Stimulated activated memory B cell treated with anti-CD40 and anti-IgM and Interleukin-4, amounts not matched to agents 10 μg/mL and 1 μg/mL and 100 μg/mL, for 72 hours (primary cell): Measurements from ENCODE around the gene GPRIN3.

Source experiments
- ATAC-seq: fragments of 150-1000 bp; cut with Tn5 transposase; 2 replicates; pipeline ENCODE4 v1.10.0; 2021
- H3K27ac Mint-ChIP-seq: one replicate; pipeline ENCODE4 v1.8.0; 2022; ENCODE audit warnings: mild to moderate bottlenecking, mixed read lengths
- H3K27me3 Mint-ChIP-seq: one replicate; pipeline ENCODE4 v1.8.0; 2022; ENCODE audit warnings: mixed read lengths
- H3K36me3 Mint-ChIP-seq: one replicate; pipeline ENCODE4 v1.8.0; 2022; ENCODE audit warnings: mixed read lengths
- H3K4me1 Mint-ChIP-seq: one replicate; pipeline ENCODE4 v1.8.0; 2022; ENCODE audit warnings: mixed read lengths
- H3K4me3 Mint-ChIP-seq: one replicate; pipeline ENCODE4 v1.8.0; 2022; ENCODE audit warnings: mild to moderate bottlenecking, moderate library complexity, mixed read lengths
- H3K9me3 Mint-ChIP-seq: one replicate; pipeline ENCODE4 v1.8.0; 2022; ENCODE audit warnings: mixed read lengths

The GPRIN3 gene

DNA sequence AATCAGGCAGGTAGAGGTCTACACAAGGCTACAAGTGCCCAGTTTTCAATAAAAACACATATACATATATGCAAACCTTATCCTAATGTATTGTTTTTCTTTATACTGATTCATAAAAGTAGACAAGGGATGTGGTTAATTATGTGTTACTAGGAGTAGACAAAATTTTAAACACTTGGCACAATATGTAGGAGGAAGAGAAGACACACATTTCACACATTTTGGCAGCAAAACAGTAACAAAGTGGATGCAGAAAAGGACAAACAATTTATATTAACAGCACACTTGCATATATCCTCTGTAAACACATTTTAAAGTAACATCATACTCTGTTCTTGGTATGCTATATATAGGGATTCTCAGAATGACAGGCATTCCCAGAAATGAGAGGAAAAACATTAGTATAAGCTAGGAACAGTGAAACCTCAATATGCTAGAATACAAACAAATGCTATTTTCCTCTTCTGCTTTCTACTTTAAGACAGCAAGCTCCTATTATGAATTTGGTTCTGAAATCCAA, 63.8 kb downstream of the GPRIN3 start:
- Mint-ChIP-seq H3K4me1 (no peaks in the 10 kb centered on the region), H3K27me3 (no peaks in the 10 kb centered on the region), H3K36me3 (no peaks in the 10 kb centered on the region), H3K4me3 (no peak overlapping the region), H3K9me3 (no peaks in the 10 kb centered on the region), H3K27ac (no peak overlapping the region)
- ATAC-seq = no peak

GRCh38 chr4:89242864-89243732, 64.5 kb downstream of the GPRIN3 start:
- H3K27me3 Mint-ChIP-seq = no peaks in the 10 kb centered on the region
- no peak for ATAC-seq
- no peaks in the 10 kb centered on the region for H3K4me1 Mint-ChIP-seq
- no peaks in the 10 kb centered on the region for H3K9me3 Mint-ChIP-seq
- H3K27ac Mint-ChIP-seq = no peak overlapping the region
- H3K4me3 Mint-ChIP-seq = no peak overlapping the region
- H3K36me3 Mint-ChIP-seq = no peaks in the 10 kb centered on the region

DNA sequence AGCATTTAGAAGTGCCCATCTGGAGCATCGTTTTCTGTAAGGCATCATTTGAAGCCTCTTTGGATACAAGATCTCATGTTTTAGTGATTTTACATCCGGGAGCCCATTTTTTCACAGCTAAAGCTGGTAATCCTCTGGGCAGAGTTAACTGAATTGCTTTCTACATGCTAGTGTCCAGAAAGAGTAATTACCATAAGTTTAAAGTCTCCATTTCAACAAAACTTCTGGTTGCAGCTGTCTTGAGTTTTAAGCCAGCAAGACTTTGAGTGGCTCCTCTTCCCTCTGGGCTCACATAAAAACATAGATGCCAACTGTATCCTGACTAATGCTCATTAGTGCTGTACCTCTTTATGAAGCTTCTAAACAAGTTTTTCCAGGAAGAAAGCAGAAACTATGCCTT, 65.4 kb downstream of the GPRIN3 start:
- no peak for ATAC-seq
- no peak overlapping the region for H3K27ac Mint-ChIP-seq
- H3K36me3 Mint-ChIP-seq = no peaks in the 10 kb centered on the region
- no peaks in the 10 kb centered on the region for H3K4me1 Mint-ChIP-seq
- no peak overlapping the region for H3K4me3 Mint-ChIP-seq
- no peaks in the 10 kb centered on the region for H3K9me3 Mint-ChIP-seq
- H3K27me3 Mint-ChIP-seq = no peaks in the 10 kb centered on the region

GRCh38 chr4:89230271-89230670, 77.3 kb downstream of the GPRIN3 start:
- Mint-ChIP-seq H3K27ac (no peak overlapping the region), H3K9me3 (peaks cover 6% of the 10 kb centered on the region), H3K27me3 (no peaks in the 10 kb centered on the region), H3K4me3 (no peak overlapping the region), H3K36me3 (peaks cover 5% of the 10 kb centered on the region), H3K4me1 (peaks cover 6% of the 10 kb centered on the region)
- ATAC-seq = no peak

- no peaks in the 10 kb centered on the region for H3K9me3 Mint-ChIP-seq
- H3K36me3 Mint-ChIP-seq = no peaks in the 10 kb centered on the region
- no peak overlapping the region for H3K27ac Mint-ChIP-seq
- H3K4me3 Mint-ChIP-seq = peak overlapping the region; percentile 17
- no peaks in the 10 kb centered on the region for H3K27me3 Mint-ChIP-seq
- H3K4me1 Mint-ChIP-seq = peaks cover 6% of the 10 kb centered on the region
- peak; percentile 86 for ATAC-seq
These were observed 80.7 kb downstream of the GPRIN3 start for GRCh38 chr4:89226665-89227574.

DNA sequence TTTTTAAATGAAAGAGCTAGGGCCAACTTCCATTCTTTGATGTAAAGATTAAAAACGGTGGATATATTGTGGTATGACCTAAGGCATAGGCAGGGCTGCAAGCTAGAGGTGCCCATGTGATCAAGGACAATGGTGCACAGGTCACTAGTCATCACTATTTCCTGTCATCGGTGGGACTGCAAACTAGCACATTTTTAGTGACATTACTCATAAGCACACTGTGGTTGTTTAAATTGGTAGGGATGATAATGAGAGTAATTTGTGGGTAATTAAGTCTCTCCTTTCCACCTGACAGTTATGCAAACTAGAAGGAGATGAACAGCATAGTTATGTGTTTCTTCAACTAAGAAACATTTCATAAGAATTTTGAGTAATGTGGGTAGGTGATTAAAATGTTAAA, 85.4 kb downstream of the GPRIN3 start:
- Mint-ChIP-seq H3K4me3 (no peak overlapping the region), H3K27ac (no peak overlapping the region), H3K27me3 (no peaks in the 10 kb centered on the region), H3K9me3 (no peaks in the 10 kb centered on the region), H3K36me3 (no peaks in the 10 kb centered on the region), H3K4me1 (peaks cover 4% of the 10 kb centered on the region)
- no peak for ATAC-seq

DNA sequence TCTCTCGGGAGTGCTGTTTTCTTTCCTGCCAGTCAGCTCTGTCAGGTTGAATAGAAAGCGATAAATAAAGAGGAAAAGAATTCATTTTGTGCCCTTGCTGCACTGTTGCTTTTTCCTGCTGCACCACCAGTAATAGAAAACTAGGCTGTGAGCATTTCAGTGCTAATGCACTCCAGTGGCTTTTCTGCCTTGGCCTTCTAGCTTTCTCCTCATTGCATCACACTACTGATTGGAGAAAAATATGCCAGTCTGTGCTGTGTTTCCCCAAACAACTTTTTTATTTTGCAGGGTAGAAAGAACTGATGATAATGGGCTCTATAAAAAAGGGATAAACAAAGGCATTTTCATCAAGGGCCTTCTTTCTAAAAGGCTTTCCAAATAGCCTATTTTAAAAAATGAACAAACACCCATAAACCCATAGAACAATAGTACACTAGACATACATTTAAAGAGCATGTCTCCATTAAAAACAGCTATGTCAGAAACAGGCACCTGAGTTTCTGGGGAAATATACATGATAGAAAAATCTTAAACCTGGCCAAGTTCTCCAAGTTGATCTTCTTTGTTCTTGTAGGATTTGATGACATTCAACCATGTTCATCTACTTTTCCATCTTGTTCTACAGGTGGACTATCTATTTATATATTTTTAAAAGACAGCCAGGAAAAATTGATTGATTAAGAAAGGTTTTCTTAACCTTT, 86.3 kb downstream of the GPRIN3 start:
- Mint-ChIP-seq H3K4me3 (no peak overlapping the region), H3K4me1 (no peaks in the 10 kb centered on the region), H3K9me3 (no peaks in the 10 kb centered on the region), H3K27me3 (no peaks in the 10 kb centered on the region), H3K36me3 (no peaks in the 10 kb centered on the region), H3K27ac (no peak overlapping the region)
- no peak for ATAC-seq

DNA sequence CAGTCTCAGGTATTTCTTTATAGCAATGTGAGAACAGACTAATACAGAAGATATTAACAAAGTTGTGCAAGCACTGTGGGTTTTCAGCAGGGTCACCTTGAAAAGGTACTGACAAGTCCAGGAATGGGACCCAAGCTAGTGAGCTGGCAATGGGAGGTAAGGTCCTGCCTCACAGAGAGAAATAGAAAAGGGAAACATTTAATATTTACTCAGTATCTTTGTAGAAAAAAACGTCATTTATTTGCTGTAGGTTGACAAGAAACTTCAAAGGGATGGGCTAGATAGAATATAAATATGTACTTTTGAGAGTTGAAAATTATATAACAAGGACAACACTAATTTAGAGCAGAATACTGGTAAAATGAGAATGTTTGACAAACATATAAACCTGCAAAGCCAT, 89.0 kb downstream of the GPRIN3 start:
- Mint-ChIP-seq H3K9me3 (no peaks in the 10 kb centered on the region), H3K27me3 (no peaks in the 10 kb centered on the region), H3K4me1 (peaks cover 12% of the 10 kb centered on the region), H3K27ac (no peak overlapping the region), H3K36me3 (no peaks in the 10 kb centered on the region), H3K4me3 (no peak overlapping the region)
- no peak for ATAC-seq

DNA sequence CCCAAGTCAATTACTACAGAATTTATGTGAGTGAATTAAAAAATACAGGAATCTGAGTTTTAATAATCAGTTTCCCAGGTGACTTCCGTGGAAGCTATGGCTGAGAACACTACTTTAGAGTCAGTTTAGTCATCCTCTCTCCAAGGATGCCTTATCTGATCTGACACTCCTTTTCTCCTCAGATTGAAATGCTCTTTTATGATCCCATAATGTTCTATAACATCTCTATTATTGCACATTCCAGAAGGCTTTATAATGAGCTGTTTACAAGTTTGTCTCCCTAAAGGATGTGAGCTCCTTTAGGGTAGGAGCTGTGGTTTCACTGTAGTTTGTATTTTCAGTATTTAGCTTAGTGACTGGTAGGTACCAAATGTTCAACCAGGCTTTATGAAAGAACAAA, 90.0 kb downstream of the GPRIN3 start:
- Mint-ChIP-seq H3K36me3 (no peaks in the 10 kb centered on the region), H3K27me3 (no peaks in the 10 kb centered on the region), H3K4me1 (peaks cover 12% of the 10 kb centered on the region), H3K27ac (no peak overlapping the region), H3K4me3 (no peak overlapping the region), H3K9me3 (no peaks in the 10 kb centered on the region)
- ATAC-seq = no peak

DNA sequence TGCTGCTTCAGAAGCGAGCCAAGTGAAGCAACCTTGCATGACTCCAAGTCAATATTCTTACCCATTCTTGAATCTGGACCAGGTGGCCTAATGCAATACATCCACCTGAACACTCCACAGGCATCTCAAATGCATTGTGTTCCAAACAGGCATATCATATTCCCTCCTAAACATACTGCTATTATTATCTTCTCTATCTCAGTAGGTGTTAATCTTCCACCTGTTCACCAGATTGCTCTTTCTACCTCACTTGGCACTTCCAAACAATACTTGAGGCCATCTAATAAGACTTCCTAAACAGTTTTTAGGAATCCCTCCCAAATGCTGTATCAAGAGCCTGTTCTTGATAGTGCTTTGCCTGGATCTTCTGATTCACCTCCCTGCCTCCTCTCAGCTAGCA, 90.7 kb downstream of the GPRIN3 start:
- H3K9me3 Mint-ChIP-seq = no peaks in the 10 kb centered on the region
- no peaks in the 10 kb centered on the region for H3K27me3 Mint-ChIP-seq
- peaks cover 12% of the 10 kb centered on the region for H3K4me1 Mint-ChIP-seq
- no peak overlapping the region for H3K27ac Mint-ChIP-seq
- no peak for ATAC-seq
- H3K4me3 Mint-ChIP-seq = no peak overlapping the region
- H3K36me3 Mint-ChIP-seq = no peaks in the 10 kb centered on the region

DNA sequence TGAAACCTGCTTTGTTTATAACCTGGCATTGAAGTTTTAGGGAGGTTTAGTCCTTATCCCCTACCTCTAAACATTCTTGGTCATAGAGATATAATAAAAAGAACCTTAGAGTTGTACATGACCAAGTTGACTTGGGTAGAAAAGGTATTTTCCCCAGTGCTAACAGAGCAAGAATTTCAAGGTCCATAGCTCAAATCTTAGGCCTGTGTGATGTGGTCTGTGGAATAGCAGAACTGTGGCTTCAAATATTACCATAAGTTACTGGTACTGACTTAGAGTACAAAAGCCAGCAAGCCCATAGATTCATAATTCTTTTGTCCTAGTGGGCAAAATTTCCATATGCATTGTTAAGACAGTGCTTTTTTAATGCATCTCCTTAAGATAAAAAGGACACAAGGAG, 91.2 kb downstream of the GPRIN3 start:
- ATAC-seq = no peak
- Mint-ChIP-seq H3K27me3 (no peaks in the 10 kb centered on the region), H3K4me1 (peaks cover 12% of the 10 kb centered on the region), H3K9me3 (no peaks in the 10 kb centered on the region), H3K27ac (no peak overlapping the region), H3K36me3 (no peaks in the 10 kb centered on the region), H3K4me3 (no peak overlapping the region)

DNA sequence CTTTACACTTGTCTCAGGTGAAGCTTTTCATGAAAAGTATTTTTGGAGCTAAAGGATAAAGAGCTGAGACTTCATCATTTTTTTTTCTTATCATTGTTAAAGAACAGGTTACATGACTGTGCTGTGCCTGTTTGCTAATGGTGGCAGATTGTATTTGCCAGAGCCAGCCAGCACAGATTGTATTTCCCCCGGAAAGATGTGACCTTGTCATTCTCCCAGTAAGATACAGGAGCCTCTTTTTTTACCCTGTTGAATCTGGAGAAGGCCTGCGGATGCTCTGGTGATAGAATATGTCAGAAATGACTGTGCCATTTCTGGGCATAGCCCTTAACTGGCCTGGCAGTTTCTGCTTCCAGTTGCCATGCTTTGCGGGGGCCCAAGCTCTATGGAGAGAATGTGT, 91.9 kb downstream of the GPRIN3 start:
- no peaks in the 10 kb centered on the region for H3K27me3 Mint-ChIP-seq
- H3K36me3 Mint-ChIP-seq = no peaks in the 10 kb centered on the region
- no peak for ATAC-seq
- H3K9me3 Mint-ChIP-seq = no peaks in the 10 kb centered on the region
- H3K27ac Mint-ChIP-seq = no peak overlapping the region
- H3K4me1 Mint-ChIP-seq = peaks cover 12% of the 10 kb centered on the region
- H3K4me3 Mint-ChIP-seq = no peak overlapping the region

DNA sequence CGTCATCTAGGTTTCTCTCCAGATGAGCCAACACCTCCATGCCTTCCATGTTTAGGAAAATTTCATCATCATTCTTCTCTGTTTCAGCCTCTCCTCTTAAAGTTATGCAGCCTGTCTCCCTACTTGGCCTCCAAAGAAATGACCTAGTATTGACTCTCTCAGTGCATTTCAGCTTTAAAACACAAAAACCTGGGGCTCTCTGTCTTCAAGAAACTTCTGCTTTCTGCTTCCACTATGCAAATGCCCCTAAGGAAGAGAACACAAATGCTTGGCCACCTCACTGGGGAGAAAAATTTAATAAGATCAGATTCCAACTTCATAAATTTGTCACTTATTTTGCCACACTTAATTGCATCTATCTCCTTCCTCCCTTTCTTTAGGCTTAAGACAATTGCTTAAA, 93.3 kb downstream of the GPRIN3 start:
- no peaks in the 10 kb centered on the region for H3K36me3 Mint-ChIP-seq
- no peak for ATAC-seq
- no peak overlapping the region for H3K4me3 Mint-ChIP-seq
- peaks cover 12% of the 10 kb centered on the region for H3K4me1 Mint-ChIP-seq
- no peak overlapping the region for H3K27ac Mint-ChIP-seq
- no peaks in the 10 kb centered on the region for H3K9me3 Mint-ChIP-seq
- H3K27me3 Mint-ChIP-seq = no peaks in the 10 kb centered on the region

DNA sequence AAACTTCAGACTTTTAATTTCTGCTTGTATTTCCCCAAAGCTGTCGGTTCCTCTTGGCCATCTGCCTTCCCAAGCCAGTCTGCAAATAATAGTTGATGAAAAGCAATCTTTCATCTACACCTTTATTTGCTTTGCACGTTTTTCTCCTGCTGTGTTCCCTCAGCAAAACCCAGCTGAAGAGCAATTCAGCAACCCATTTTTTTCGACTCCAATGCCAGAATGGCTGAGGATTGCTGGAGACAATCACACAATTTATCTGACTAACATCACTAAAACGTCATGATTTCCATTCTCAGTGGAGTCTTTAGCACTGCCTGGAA, 94.3 kb downstream of the GPRIN3 start:
- H3K4me1 Mint-ChIP-seq = peaks cover 12% of the 10 kb centered on the region
- no peaks in the 10 kb centered on the region for H3K9me3 Mint-ChIP-seq
- ATAC-seq = no peak
- H3K27me3 Mint-ChIP-seq = peaks cover 9% of the 10 kb centered on the region
- H3K27ac Mint-ChIP-seq = no peak overlapping the region
- no peaks in the 10 kb centered on the region for H3K36me3 Mint-ChIP-seq
- no peak overlapping the region for H3K4me3 Mint-ChIP-seq

DNA sequence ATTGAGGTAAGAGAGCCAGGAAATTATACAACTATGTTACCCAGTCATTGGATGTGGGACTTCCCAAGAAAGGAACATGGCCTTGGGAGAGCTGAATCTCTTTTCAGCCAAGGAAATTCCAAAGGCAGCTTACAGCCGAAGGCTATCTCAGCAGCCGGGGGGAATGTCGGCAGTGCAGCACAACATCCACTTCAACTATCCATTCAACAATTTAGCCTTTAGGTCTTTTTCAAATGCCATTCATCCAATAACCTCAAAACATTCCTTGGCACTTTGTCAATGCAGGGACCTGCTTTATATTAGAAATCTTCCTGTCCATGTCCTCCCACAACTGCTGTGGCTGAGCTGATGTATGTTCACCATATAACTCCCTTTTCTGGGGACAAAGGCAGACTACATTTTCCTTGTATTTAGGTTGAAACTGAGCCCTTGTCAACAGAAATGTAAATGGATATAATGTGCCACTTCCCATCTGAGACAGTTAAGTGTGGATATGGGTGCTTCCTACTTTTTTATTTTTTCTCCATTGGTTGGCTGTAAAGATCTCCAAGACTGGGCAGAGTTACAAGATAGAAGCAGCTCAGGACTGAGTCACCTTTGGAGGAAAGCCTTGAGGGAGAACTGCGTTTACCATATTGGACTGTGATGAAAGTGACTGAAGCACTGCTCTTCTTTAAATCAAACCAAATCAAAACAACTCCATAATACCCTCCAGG, 94.8 kb downstream of the GPRIN3 start:
- Mint-ChIP-seq H3K27ac (no peak overlapping the region), H3K4me1 (peaks cover 12% of the 10 kb centered on the region), H3K4me3 (no peak overlapping the region), H3K9me3 (peaks cover 3% of the 10 kb centered on the region), H3K27me3 (peaks cover 14% of the 10 kb centered on the region), H3K36me3 (no peaks in the 10 kb centered on the region)
- no peak for ATAC-seq
